OCI-LY3 (cell line): ENCODE data around the gene PPP1R9A.

ENCODE experiments used
- H2AFZ ChIP-seq: fragments of 200-600, 300-600 bp; shearing (Covaris generic); 2 replicates; pipeline ENCODE4 v1.6.0; 2014; ENCODE audit warnings: antibody characterized with exemption, low read depth, low read length
- H3K27ac ChIP-seq: fragments of 200-600, 300-600 bp; sonication (generic); 2 replicates; pipeline ENCODE4 v1.5.1; 2014; ENCODE audit warnings: mild to moderate bottlenecking, low read length, moderate library complexity, mixed read lengths
- H3K27me3 ChIP-seq: fragments of 200-600, 300-600 bp; sonication (generic); 2 replicates; pipeline ENCODE4 v1.6.1; 2014; ENCODE audit warnings: low read depth, low read length, mixed read lengths
- H3K36me3 ChIP-seq: fragments of 200-600, 300-600 bp; sonication (generic); replicated peaks from 2 replicates; pipeline ENCODE3; 2014; ENCODE audit warnings: low read depth, low read length, mixed read lengths
- H3K4me1 ChIP-seq: fragments of 300-600, 200-600 bp; sonication (generic); 2 replicates; pipeline ENCODE4 v1.6.1; 2014; ENCODE audit warnings: low read length, mixed read lengths
- H3K4me2 ChIP-seq: fragments of 200-600, 300-600 bp; sonication (generic); 2 replicates; pipeline ENCODE4 v1.6.1; 2014; ENCODE audit warnings: low read length, mixed read lengths
- H3K4me3 ChIP-seq: fragments of 300-600, 200-600 bp; sonication (generic); 2 replicates; pipeline ENCODE4 v1.5.1; 2014; ENCODE audit warnings: antibody characterized with exemption, mild to moderate bottlenecking, low read length, moderate library complexity
- H3K79me2 ChIP-seq: fragments of 300-600, 200-600 bp; shearing (Covaris generic); 2 replicates; pipeline ENCODE4 v1.6.1; 2014; ENCODE audit warnings: mild to moderate bottlenecking, low read length, mixed read lengths
- H3K9ac ChIP-seq: fragments of 300-600, 200-600 bp; shearing (Covaris generic); 2 replicates; pipeline ENCODE4 v1.6.0; 2014; ENCODE audit warnings: mild to moderate bottlenecking, low read length, moderate library complexity
- H3K9me3 ChIP-seq: fragments of 200-600, 300-600 bp; shearing (Covaris generic); 2 replicates; pipeline ENCODE4 v1.6.1; 2014; ENCODE audit warnings: low read length, mixed read lengths; ENCODE audit not compliant: insufficient read depth
- H4K20me1 ChIP-seq: fragments of 200-600, 300-600 bp; sonication (generic); 2 replicates; pipeline ENCODE4 v1.6.1; 2016; ENCODE audit warnings: low read length, mixed read lengths; ENCODE audit not compliant: insufficient read depth
- EZH2phosphoT487 ChIP-seq: fragments of 200-600 bp; shearing (Covaris generic); IDR thresholded peaks from 2 replicates; pipeline ENCODE4 v1.6.1; 2018; ENCODE audit warnings: antibody characterized with exemption, mixed run types, low read depth
- TF ChIP-seq, protein P1 (sequence below): fragments of 200-600, 300-600 bp; sonication (generic); IDR thresholded peaks from 2 replicates; pipeline ENCODE4 v1.5.1; 2014; ENCODE audit warnings: antibody characterized with exemption, low read length, low read depth

Gene PPP1R9A

GRCh38 chr7:95213148-95213547 is 305.8 kb downstream of the PPP1R9A start:
- Histone ChIP-seq H3K27ac (no peak overlapping the region), H4K20me1 (no peaks in the 10 kb centered on the region), H3K9me3 (no peaks in the 10 kb centered on the region), H3K9ac (no peak overlapping the region), H3K4me3 (no peak overlapping the region), H3K4me1 (no peaks in the 10 kb centered on the region), H3K36me3 (no peaks in the 10 kb centered on the region), H3K79me2 (no peaks in the 10 kb centered on the region), H2AFZ (no peak overlapping the region), H3K4me2 (no peak overlapping the region), H3K27me3 (no peaks in the 10 kb centered on the region)
- TF ChIP-seq, protein P1, sequence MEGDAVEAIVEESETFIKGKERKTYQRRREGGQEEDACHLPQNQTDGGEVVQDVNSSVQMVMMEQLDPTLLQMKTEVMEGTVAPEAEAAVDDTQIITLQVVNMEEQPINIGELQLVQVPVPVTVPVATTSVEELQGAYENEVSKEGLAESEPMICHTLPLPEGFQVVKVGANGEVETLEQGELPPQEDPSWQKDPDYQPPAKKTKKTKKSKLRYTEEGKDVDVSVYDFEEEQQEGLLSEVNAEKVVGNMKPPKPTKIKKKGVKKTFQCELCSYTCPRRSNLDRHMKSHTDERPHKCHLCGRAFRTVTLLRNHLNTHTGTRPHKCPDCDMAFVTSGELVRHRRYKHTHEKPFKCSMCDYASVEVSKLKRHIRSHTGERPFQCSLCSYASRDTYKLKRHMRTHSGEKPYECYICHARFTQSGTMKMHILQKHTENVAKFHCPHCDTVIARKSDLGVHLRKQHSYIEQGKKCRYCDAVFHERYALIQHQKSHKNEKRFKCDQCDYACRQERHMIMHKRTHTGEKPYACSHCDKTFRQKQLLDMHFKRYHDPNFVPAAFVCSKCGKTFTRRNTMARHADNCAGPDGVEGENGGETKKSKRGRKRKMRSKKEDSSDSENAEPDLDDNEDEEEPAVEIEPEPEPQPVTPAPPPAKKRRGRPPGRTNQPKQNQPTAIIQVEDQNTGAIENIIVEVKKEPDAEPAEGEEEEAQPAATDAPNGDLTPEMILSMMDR: no peak
- TF ChIP-seq EZH2phosphoT487: no peak

- H2AFZ ChIP-seq: no peak overlapping the region
- H3K4me3 ChIP-seq: no peak overlapping the region
These were observed 306.6 kb downstream of the PPP1R9A start for GRCh38 chr7:95213809-95214492.

DNA sequence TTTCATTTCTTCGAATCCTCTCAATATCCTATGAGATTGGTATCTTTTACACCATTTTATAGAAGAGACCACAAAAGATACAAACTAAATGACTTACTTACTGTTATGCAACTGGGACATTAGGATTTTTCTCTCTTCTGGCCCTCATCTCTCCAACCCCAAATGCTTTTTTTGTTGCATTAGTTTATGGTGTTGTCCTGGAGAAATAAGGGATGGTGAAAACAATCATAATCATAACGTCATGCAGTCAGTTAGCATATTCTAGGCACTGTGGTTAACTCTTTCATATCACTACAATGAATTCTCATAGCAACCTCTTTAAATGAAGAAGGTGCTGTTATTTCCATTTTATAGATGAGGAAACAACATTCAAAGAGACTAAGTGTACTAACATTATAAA is 312.3 kb downstream of the PPP1R9A start:
- Histone ChIP-seq H3K9ac (no peak overlapping the region), H3K9me3 (no peaks in the 10 kb centered on the region), H3K27ac (no peak overlapping the region), H3K4me3 (no peak overlapping the region), H3K36me3 (no peaks in the 10 kb centered on the region), H4K20me1 (no peaks in the 10 kb centered on the region), H3K4me2 (no peak overlapping the region), H3K27me3 (no peaks in the 10 kb centered on the region), H3K79me2 (no peaks in the 10 kb centered on the region), H3K4me1 (no peaks in the 10 kb centered on the region), H2AFZ (no peak overlapping the region)
- TF ChIP-seq, protein P1: no peak
- no peak for TF ChIP-seq EZH2phosphoT487

More at GRCh38 chr7:95213809-95214492, 306.6 kb downstream of the PPP1R9A start:
- Histone ChIP-seq H3K4me2 (no peak overlapping the region), H3K4me1 (no peaks in the 10 kb centered on the region), H3K79me2 (no peaks in the 10 kb centered on the region), H3K27ac (no peak overlapping the region), H4K20me1 (no peaks in the 10 kb centered on the region), H3K27me3 (no peaks in the 10 kb centered on the region), H3K36me3 (no peaks in the 10 kb centered on the region), H3K9ac (no peak overlapping the region), H3K9me3 (no peaks in the 10 kb centered on the region)
- no peak for TF ChIP-seq EZH2phosphoT487
- TF ChIP-seq, protein P1: no peak

DNA sequence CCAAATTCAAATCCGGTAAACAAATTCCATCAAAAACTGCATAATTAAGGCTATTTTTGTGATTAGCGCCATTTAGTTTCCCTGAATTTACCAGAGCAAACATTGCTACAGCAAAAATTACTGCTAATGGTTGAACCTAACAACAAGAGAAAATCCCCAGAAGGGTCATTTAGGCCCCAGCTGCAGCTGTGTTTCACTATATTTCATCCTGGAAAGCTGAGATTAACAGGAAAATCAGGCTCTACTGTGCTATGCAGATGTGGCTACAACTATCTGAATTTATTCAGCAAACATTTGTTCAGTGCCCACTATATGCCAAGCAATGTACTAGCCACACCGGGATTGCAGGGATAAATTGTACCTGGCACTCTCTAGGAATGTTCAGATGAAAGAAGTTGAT is 312.9 kb downstream of the PPP1R9A start:
- Histone ChIP-seq H3K27me3 (no peaks in the 10 kb centered on the region), H3K79me2 (no peaks in the 10 kb centered on the region), H3K4me2 (no peak overlapping the region), H3K27ac (no peak overlapping the region), H2AFZ (no peak overlapping the region), H3K36me3 (no peaks in the 10 kb centered on the region), H4K20me1 (no peaks in the 10 kb centered on the region), H3K9ac (no peak overlapping the region), H3K4me1 (no peaks in the 10 kb centered on the region), H3K9me3 (no peaks in the 10 kb centered on the region), H3K4me3 (no peak overlapping the region)
- TF ChIP-seq, protein P1: no peak
- no peak for TF ChIP-seq EZH2phosphoT487
